Stromal cell of bone marrow (primary cell): Measurements from ENCODE around the gene MGAT4B.

ENCODE experiments used
- DNase-seq: peaks from one replicate; pipeline ENCODE4 v3.0.0-alpha.2; 2012; ENCODE audit warnings: low read depth

Gene MGAT4B

DNA sequence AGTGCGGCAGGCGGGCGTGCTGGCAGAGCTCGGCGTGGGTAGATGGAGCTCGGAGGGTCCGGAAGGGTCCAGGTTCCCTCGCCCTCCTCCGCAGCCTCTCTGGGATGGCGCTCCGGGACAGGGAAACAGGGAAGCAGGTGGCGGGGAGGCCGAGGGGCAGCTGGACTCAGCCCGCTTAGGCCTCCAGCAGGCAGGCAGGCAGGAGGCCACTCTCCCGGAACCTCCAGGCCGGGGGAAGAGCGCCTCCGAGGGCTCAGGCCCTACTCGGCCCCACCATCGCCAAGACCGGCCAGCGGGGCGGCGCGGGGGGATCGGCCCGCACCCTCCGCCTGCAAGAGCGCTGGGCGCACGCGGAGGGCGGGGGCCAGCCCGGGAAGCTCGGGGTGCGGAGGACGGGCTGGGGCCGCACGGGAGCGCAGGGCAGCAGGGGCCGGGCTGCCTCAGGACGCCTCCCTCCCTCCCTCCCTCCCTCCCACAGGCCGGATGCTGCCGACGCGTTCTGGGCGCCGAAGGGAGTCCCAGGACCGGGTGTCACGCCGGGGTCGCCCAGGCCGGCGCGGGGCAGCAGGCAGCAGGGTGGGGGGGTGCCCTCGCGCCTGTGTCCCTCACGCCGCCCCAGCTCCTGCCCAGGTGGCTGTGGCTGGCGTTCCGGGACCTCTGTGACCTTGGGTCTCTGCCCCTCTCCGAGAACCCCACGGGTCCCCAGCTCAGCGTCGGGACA lies 977 bp downstream of the MGAT4B start:
- DNase-seq: no peak

DNA sequence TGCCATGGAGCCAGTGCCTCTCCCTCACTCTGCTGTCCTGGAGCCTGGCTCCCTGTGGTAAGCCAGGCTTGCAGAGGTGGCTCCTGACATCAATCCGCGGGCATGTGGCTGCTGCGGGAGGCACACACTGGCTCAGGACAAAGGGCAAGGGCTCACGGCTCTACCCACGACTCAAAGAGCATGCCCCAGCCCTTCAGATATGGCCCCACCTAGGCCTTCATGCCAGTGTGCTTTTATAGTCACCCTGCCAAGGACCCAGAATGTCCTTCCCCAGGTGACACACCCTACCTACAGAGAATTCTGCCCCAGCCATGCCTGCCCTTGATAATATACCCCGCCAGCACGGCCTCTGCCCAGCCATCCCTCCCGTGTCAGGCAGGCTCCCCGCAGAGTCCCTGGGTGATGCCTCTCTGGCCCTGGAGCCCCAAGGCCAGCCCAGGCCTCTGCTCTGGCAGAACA lies 1.6 kb downstream of the MGAT4B start:
- DNase-seq: no peak

DNA sequence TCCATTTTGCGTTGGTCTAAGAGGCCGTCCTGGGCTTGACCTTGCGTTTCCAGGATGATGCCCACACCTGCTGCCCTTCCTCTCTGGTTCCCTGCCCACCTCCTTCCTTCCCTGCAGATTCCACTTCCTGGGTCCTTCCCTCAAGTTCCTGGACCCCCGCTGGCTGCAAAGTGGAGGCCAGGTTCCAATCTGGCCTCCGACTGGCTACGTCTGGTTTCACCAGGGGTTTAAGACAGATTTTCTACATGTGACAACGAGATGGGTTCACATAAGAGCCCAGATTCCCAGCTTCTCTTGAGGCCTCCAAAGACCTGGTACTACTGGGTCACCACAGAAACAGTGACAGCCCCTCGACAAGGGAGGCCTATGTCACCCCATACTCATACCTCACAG lies 2.1 kb downstream of the MGAT4B start:
- no peak for DNase-seq

DNA sequence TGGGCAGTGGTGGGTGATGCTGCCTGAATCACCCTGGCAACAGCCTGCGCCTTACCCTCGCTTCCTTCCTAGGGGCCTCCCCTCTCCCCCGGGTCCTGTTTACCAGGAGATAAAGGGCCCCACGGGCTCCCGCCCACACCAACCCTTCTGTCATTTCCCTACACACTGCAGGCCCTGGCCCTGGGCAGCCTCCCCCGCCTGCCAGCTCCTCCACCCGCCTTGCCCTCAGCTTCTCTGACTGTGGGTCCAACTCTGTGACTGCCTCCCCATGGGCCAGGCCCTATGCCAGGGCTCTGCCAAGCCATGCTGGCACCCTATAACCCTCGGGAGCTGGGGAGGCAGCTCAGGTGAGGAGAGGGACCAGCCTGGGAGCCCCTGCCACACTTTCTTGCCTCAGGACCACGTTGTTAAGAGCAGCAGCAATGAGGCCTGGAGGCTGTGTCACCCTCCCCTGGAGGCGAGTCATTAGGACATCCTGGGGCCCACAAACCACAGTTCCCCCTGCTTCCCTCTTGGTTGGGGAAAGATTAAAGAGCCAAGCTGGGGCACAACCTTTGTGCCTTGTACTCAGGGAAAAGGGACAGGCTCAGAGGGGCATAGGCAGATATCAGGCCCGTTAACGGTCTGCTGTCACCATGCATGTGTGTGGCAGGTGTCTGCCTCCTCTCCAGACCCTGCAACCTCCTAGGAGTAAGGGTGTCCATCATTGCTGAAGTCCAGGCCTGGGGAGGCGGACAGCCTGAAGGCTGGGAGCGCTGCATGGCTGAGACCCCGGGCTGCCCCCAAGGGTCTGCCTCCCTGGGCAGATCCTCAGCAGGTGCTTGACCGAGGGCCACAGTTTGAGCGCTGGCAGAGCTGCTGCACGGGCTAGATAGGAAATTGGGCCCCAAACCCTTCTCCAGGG lies 2.8 kb downstream of the MGAT4B start:
- no peak for DNase-seq

DNA sequence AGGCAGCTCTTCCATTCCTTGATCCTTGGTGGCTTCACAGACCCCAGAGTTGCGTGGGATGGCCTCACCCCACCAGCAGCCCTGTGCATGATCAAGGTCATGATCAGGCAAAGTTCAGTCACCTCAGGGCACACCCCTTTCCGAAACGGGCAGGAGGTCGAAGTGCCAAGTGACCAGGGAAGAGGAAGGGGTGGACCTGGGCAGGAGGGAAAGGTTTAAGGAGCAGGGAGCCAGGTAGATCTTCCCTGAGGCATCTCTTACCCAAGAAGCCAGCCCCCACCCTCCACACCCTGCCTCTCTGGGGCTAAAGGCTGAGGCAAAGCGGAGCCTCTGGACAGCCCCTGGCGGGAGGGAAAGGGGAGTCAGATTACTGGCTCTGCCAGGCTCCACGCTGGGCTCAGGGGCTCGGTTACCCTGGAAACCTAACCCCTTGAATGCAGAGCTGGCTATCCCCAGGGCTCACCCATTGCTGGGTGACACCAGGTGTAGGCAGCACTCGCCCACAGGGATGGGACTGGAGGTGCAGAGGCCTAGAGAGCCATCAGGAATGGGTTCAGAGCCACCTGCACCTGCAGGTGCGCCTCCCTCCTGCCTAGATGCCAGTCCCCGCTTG lies 3.6 kb downstream of the MGAT4B start:
- DNase-seq: no peak

DNA sequence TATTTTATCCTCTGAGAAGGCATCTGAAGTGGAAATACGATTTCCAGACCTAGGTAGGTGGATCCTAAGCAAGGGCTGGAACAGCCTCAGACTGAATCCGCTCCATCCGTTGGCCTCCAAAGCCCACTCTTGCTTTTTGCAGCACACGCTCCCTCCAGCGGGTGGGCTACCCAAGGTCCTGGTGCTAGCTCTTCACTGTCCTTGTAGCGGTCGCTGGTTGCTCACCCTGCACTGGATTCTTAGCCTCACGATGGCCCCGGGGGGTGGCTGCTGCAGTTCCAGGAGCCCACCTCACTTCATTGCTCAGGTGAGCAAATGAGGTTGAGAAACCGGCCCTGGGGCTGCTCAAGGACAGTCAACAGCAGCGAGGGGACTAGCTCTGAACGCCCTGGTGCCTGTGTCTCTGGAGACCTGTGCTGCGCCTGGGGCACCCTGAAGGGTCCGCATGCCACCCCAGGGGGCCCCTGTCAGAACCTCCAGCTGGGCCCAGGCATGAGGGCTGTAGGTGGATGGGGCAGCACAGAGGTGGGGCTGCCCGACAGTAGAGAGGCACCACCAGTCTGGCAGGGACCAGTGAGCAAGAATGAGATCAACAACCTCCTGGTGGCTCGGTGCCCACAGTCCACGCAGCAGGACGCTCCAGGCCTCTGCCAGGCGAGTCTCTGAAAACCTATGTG lies 4.3 kb downstream of the MGAT4B start:
- no peak for DNase-seq

DNA sequence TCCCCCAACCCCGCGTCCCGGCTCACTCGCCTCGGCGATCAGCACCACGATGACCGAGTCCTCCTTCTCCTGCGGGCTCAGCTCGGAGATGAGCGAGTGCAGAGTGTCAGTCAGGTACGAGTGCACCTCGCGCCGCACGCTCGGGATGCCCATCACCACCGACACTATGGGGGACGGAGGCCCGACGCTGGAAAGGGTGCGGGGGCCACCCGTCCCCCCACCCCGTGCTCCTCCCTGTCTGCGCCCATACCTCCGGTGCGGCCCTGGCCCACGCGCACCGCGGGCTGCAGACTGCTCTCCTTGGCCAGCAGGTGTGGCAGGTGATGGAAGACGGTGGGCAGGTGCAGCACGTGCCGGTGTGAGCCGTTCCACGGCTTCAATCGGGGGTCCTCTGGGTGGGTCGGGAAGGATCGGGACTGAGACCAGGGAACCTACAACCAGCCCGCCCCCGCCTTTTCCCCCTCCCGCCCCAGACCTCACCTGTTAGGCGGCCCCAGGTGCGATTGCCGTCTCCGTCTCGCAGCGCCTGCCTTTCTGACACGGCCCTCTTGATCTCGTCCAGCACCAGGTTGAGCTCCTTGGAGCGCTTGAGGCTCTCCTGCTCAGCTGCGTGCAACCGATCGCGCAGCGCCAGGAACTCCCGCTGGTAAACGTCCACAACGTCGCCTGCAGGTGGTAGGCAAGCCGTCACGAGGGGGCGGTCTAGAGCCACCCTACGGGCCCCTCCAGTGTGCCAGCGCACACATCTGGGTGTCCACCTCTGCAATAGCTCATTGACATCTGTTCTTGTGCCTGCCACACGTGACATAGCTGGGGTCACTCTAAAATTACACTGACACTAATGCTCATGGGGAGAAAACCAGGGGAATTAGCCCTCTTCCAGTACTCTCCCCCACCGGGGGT lies 5.1 kb downstream of the MGAT4B start:
- DNase-seq: no peak

DNA sequence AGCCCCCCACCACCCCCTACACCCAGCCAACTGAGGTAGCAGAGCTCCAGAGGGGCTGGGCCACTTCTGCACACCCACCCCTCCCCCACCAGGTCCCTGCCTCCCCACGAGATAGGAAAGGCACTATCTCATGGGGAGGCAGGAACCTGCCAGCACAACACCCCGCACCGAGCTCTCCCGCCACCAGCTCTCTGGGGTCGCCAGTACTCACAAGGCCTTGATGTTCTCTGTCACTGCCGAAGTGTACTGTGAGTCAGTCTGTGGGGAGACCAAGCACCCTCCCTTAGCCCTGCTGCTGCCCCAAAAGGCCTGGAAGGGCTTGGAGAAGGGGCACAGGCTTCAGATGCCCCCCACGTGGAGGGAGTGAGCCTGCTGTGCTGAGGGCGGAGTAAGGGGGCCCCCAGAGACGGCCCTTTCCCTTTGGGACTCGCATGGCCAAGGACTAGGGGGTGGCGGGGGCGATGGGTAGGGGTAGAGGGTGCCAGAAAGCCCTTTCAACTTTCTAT lies 5.9 kb downstream of the MGAT4B start:
- DNase-seq: no peak

DNA sequence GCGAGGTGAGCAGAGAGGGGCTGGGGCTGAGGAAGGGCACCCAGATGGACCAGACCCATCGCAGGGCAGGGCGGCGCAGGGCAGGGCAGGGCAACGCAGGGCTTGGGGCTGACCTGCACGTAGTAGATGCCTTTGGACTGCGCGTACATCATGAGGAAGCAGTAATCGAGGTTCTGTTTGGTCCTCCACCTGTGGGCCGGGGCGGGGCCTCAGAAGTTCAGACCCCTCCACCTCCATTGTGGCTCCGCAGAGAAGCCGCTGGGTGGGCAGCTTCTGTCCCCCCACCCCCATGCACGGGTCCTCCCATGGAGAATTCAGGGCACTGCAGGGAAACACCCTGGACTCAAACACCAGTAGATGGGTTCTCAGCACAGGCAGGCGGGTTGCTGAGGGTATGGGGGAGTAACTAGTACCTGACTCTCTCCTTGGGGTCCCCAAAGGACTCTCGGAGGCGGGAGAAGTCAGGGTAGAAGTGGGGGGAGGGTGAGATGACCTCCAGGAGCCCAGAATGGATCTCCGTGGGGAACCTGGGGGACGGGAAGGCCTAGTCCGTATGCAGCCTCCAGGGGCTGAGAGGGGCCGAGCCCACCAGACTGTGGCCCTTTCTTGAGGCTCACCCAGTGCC lies 6.5 kb downstream of the MGAT4B start:
- DNase-seq: no peak

DNA sequence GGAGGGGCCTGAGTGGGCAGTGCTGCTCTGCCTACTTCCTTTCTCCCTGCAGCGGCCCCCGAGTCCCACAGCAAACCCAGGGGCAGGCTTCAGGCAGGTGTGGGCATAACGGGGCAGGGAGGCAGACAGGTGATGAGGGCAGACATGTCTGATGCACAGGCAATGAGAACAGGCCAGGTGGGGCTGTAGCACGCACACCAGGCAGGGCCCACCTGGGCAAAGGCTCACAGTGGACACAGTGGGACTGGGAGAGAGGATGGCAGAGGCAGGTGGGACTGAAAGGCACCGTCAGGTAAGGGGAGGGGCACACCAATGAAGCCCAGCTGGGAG lies 7.1 kb downstream of the MGAT4B start:
- no peak for DNase-seq

DNA sequence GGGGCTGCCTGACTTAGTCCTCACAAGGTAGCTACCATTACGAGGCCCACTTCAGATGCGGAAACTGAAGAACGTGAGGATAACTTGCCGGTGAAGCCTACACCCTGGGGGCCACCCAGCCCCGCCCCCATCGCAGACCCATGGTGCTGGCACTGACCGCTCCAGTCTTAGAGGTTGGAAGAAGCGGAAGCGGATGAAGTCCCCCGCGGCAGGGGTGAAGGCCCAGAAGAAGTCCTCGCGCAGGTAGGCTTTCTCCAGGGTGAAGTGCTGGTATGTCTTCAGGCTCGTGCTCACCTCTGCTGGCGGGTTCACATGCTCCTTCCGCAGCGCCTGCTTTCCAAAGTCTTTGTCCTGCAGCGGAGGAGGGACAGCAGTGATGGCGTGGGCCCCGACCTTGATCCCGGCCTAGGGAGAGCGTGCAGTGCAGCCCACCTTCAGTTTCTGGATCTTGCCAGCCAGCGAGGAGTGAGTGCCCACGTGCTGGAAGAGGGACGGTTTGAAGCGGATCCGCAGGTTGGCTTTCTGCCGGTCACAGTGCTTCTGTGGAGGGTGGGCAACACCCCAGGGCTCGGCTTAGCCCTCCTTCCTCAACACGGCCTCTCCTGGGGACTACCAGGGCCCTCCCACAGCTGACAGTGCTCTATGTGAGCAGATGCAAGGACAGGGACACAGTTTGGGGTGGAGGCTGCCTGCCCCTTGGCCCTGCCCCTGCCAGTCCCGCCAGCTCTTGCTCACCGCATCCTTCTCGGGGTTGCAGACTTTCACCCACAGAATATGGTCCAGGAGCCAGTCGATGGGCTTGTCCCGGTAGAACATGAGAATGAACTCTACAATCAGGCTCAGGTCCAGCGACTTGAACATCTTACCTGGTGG lies 7.7 kb downstream of the MGAT4B start:
- no peak for DNase-seq

DNA sequence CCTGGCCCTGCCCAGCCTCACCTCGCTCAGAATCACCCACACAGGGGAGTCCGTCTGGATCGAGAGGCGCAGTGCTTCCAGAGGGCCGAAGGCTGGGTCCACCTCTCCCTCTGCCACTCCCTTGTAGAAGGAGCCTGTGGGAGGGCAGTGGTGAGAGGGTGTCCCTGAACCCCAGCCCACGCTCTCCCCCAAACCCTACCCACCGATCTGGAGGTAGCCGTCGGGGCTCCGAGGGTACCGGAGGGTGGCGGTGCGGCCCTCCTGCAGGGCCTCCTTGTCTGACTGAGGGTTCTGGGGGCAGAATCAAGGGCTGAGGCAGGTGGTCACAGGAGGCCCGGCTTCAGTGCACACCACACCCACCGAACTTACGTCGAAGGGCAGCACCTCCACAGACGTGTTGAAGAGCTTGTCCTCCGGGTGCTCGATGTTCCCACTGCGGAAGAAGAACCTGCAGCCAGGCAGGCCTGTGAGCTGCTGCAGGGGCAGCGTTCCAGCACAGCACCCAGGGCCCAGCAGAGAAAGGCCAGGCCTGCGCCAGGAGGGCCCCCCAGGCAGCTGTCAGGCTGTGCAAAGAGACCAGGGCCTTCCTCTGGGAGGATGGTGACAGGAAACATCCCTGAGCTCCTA lies 8.4 kb downstream of the MGAT4B start:
- no peak for DNase-seq

DNA sequence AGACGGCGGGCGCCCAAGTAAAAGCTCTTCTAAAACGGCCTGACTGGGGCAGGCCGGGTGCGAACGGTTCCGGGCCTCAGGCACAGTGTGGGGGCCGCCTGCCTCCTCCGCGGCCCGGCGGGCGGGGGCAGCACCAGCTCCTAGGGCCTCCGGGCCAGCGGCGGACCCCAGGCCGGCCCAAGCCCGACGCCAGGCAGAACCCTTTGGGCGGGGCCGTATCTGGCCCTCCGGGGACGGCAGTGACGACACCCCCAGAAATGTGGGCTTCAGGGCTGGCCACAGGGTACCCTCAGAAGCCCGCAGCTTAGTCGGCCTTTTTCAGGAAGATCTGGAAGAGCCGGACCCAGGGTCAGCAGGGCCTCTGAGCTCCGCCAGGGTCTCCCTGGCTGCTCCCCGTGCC lies 8.9 kb downstream of the MGAT4B start:
- no peak for DNase-seq

DNA sequence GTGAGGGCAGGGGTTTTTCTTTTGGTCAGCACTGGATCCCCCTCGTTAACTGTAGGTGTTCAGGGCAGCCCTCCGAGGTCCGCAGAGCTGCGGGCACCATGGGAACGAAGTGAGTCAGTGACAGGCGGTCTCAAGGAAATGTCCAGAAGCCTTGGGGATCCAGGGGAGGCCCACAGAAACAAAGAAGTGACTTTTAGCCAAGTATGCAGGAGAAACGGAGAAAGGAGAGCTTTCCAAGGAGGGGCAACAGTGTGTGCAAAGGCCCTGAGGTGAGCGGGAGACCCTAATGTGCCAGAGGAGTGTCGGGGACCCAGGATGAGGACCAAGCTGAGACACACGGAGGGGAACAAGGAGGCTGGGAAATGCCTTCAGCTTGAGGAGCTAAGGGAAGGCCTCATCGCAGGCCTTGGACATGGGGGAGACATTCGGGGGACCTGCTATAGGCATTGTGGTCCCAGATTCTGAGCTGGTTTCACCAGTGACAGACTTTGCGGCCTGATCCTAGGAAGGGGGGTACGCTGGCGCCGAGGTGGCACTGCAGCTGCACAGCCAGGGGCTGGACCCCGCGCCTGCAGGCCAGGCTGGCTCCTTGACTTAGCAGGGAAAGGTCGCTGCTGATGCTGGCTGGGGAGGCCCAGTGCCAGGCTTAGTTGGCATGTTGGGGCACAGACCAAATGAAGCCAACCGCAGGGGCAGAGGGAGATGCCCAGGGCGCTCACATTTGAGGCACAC lies 9.6 kb downstream of the MGAT4B start:
- no peak for DNase-seq

DNA sequence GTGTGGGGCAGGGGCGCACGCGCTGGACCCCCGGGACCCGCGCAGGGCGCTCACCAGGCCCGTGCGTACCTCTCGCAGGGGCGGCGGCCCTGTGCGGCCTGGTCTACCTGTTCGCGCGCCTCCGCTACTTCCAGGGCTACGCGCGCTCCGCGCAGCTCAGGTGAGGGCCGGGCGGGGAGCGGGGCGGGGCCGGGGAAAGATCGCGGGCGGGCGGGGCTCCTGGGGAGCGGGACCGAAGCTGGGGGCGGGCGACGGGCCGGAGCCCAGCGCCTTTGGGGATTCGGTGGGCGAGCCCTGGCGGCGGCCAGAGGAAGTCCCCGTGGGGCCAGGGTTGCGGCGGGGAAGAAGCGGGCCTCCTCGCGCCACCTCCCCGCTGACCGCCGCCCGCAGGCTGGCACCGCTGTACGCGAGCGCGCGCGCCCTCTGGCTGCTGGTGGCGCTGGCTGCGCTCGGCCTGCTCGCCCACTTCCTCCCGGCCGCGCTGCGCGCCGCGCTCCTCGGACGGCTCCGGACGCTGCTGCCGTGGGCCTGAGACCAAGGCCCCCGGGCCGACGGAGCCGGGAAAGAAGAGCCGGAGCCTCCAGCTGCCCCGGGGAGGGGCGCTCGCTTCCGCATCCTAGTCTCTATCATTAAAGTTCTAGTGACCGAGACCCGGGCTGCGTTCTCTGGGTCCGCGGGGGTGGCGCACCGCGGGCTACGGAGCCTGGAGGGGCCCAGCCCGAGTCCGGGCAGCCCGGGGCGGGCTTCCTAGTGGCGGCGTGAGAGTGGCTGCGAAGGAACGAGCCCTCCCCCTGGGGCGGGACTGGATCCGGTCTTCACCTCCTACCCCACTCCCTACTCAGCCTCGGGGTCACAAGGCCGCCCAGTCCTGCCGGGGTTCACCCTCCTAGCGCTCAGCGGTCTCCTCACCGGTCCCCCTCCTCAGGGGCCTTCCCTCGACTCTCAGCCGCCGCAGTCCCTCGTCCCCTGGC lies 10.5 kb downstream of the MGAT4B start:
- DNase-seq: peak; percentile 54

DNA sequence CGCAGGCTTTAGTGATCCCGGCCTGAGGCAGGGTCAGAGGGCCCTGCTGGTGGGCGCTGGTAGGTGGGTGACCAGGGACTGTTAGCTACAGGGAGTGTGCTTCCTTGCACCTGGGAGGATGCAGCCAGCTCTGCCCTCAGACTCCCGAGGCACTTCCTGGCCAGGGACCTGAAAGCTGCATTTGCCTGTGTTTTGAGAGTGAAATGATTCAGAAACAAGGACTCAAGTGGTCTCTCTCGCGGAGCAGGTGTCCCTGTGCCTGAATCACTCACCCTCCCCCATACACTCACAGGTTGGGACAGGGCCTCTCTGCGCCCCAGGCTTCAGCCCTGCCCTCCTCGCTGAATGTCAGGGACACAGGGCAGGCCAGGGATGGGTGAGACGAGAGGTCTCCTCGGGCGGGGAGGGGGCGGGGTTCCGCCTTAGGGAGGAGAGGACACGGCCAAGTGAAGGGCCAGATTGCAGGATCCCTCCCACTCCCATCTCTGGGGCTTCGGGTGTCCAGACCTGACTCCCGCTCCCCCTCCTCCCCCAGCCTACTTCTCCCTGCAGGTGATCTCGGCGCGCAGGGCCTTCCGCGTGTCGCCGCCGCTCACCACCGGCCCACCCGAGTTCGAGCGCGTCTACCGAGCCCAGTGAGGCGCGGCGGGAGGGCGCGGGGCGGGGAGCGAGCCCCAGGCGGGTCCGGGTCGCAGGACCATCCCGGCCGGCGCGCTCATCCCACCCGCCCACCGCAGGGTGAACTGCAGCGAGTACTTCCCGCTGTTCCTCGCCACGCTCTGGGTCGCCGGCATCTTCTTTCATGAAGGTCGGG lies 11.4 kb downstream of the MGAT4B start:
- DNase-seq: no peak

DNA sequence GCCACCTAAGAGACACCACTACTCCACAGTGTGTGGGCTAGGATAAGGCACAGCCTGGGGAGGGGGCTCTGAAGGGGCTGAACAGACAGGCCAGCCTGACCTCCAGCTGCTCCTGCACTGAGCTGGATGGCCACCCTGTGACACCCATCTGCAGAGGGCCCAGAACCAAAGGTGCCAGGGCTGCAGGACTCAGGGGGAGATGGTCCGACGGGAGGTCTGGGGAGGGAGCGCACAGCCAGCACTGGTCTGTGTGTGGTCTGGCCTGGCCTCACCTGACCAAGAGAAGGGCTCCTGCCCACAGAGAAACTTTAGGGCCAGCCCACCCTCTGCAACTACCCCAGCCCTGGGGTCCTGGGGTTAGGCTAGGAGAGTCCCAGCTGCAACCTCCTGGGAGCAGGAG lies 12.1 kb downstream of the MGAT4B start:
- DNase-seq: no peak
